T-helper 1 cell treated with Interleukin-12 subunit alpha and Interleukin-12 subunit beta and Interleukin-4 antibody, amounts not matched to agents 30 μg/mL and 1 μg/mL, for 36 hours (primary cell): ENCODE data around the gene SFPQ.
"Not testable (repeated sequence)": the region's sequence is repeated elsewhere in the genome, so short reads cannot be mapped to it uniquely, and the experiment has no call there.

Experiments used
- H3K27ac Mint-ChIP-seq: one replicate; pipeline ENCODE4 v1.8.0; 2021; ENCODE audit warnings: mild to moderate bottlenecking, mixed read lengths
- H3K27me3 Mint-ChIP-seq: one replicate; pipeline ENCODE4 v1.8.0; 2021; ENCODE audit warnings: low read depth, mixed read lengths
- H3K36me3 Mint-ChIP-seq: one replicate; pipeline ENCODE4 v1.8.0; 2021; ENCODE audit warnings: low read depth, mixed read lengths
- H3K4me1 Mint-ChIP-seq: one replicate; pipeline ENCODE4 v1.8.0; 2021; ENCODE audit warnings: low read depth, mixed read lengths
- H3K4me3 Mint-ChIP-seq: one replicate; pipeline ENCODE4 v1.8.0; 2021; ENCODE audit warnings: mild to moderate bottlenecking, moderate library complexity, mixed read lengths
- H3K9me3 Mint-ChIP-seq: one replicate; pipeline ENCODE4 v1.8.0; 2021; ENCODE audit warnings: mixed read lengths

The SFPQ gene

DNA sequence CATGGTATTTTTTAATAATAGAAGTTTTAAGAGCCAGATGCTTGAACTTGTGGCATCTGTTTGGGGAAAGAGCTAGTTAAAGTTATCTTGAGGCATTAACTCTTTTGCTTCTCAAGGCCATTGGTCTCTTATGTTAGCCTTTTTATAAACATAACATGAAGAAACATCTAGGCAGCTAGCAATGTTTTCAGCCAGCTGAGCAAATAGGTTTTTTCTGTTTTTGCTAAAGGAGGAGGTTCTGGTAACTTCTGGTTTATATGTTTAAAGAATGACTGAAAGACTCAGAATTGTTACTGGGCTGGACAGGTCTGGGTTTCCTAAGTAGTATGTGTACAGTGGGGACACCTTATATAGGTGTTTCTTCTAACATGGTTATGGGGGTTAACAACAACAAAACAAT is 50.7 kb downstream of the SFPQ start:
- H3K27me3 Mint-ChIP-seq, H3K36me3 Mint-ChIP-seq, H3K9me3 Mint-ChIP-seq, H3K4me1 Mint-ChIP-seq, H3K27ac Mint-ChIP-seq, H3K4me3 Mint-ChIP-seq: not testable (repeated sequence)

DNA sequence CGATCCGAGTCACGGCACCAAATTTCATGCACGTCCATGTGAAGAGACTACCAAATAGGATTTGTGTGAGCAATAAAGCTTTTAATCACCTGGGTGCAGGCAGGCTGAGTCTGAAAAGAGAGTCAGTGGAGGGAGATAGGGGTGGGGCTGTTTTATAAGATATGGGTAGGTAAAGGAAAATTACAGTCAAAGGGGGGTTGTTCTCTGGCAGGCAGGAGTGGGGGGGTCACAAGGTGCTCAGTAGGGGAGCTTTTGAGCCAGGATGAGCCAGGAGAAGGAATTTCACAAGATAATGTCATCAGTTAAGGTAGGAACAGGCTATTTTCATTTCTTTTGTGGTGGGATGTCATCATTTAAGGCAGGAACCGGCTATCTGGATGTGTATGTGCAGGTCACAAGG is 55.4 kb downstream of the SFPQ start:
- not testable (repeated sequence) for H3K27me3 Mint-ChIP-seq, H3K4me1 Mint-ChIP-seq, H3K36me3 Mint-ChIP-seq, H3K9me3 Mint-ChIP-seq, H3K27ac Mint-ChIP-seq, H3K4me3 Mint-ChIP-seq

DNA sequence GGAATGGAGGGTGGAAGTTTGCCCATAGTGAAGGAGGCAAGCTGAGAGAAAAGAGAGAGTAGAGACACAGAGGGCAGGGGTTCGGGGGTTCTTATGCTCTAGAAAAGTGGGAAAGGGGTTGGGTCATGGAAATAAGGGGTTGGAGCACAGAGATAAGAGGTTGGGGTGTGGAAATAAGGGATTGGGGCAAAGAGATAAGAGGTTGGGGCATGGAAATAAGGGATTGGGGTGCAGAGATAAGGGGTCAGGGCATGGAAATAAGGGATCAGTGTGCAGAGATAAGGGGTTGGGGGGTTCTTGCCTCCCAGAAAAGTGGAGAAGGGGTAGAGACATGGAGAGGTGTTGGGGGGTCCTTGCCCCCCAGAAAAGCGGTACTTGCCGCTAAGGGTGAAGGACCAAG is 56.2 kb downstream of the SFPQ start:
- H3K27me3 Mint-ChIP-seq = peaks cover 4% of the 10 kb centered on the region

More for the DNA sequence above, 56.2 kb downstream of the SFPQ start:
- Mint-ChIP-seq H3K4me1 (no peaks in the 10 kb centered on the region), H3K27ac (no peak overlapping the region), H3K9me3 (no peaks in the 10 kb centered on the region), H3K36me3 (no peaks in the 10 kb centered on the region), H3K4me3 (no peak overlapping the region)
